GM12878 (cell line): Measurements from ENCODE around the gene KLHL2. TPM values are rescaled to one million over a fixed set of nuclear protein-coding genes. Genes with fewer than 3 reads are reported as not detected.
"Not testable (repeated sequence)": the region's sequence is repeated elsewhere in the genome, so short reads cannot be mapped to it uniquely, and the experiment has no call there.

Experiments used
- ATAC-seq: fragments of 200-7000 bp; cut with Tn5 transposase; 3 replicates; pipeline ENCODE4 v1.9.1; 2020; ENCODE audit warnings: mild to moderate bottlenecking, moderate library complexity
- BruUV-seq: library from RNA; stranded (reverse); fragments of 400-500 nt; replicated peaks from 2 replicates; lab custom pipeline; 2021; lab: Mats Ljungman, UMichigan
- CTCF ChIA-PET: fragments of 300-600 bp; sonication (Branson Sonifier 250); formaldehyde crosslinking; extraction: SDS; loops from one replicate; lab custom pipeline; 2021; ENCODE audit warnings: inconsistent platforms; lab: Yijun Ruan, JAX
- POLR2A ChIA-PET: fragments of 350-600 bp; formaldehyde crosslinking; extraction: SDS; loops from one replicate; lab custom pipeline; 2021; ENCODE audit warnings: inconsistent platforms; lab: Charles Lee
- RAD21 ChIA-PET: fragments of 300-600 bp; sonication (Branson Sonifier 250); formaldehyde crosslinking; loops from one replicate; lab custom pipeline; 2023; ENCODE audit warnings: antibody characterized with exemption; ENCODE audit not compliant: unreplicated experiment; lab: Charles Lee
- SMC1A ChIA-PET: fragments of 300-600 bp; sonication (Branson Sonifier 250); formaldehyde crosslinking; loops from one replicate; lab custom pipeline; 2023; ENCODE audit not compliant: unreplicated experiment, uncharacterized antibody; lab: Charles Lee
- DNase-seq: peaks from one replicate; pipeline ENCODE4 v3.0.0-alpha.2; 2011; ENCODE audit warnings: low read depth, low spot score
- FAIRE-seq: peaks from 3 replicates; lab custom pipeline; 2011; peaks lifted over from hg19 to GRCh38; lab: Jason Lieb, UNC
- H2AFZ ChIP-seq: 2 replicates; pipeline ENCODE4 v1.6.0; 2011; ENCODE audit warnings: low read depth, low read length, control low read depth; ENCODE audit not compliant: control insufficient read depth
- H3K27ac ChIP-seq: 2 replicates; pipeline ENCODE4 v1.5.1; 2011; ENCODE audit warnings: control low read depth; ENCODE audit not compliant: control insufficient read depth, insufficient read depth
- H3K27me3 ChIP-seq, 2 experiments: replicated peaks in 1 of 2; 2 replicates each; pipeline versions ENCODE4 v1.6.0 to v1.6.1; 2011; ENCODE audit warnings: low read length in 1 of 2; ENCODE audit not compliant: control insufficient read depth in 2 of 2, insufficient read depth in 2 of 2
- H3K36me3 ChIP-seq, 2 experiments: 2 replicates each; pipeline ENCODE4 v1.5.1; 2011; ENCODE audit warnings: low read length in 1 of 2; ENCODE audit not compliant: control insufficient read depth in 2 of 2, insufficient read depth in 2 of 2
- H3K4me1 ChIP-seq: 2 replicates; pipeline ENCODE4 v1.6.1; 2011; ENCODE audit warnings: mild to moderate bottlenecking, low read length, moderate library complexity, mixed read lengths; ENCODE audit not compliant: control insufficient read depth, insufficient read depth
- H3K4me2 ChIP-seq: 2 replicates; pipeline ENCODE4 v1.6.0; 2011; ENCODE audit warnings: control low read depth; ENCODE audit not compliant: control insufficient read depth, insufficient read depth
- H3K4me3 ChIP-seq: fragments of 200-600 bp; sonication (generic); 2 replicates; pipeline ENCODE4 v1.5.1; 2016
- H3K79me2 ChIP-seq: 2 replicates; pipeline ENCODE4 v1.6.0; 2011; ENCODE audit warnings: low read length; ENCODE audit not compliant: control insufficient read depth, insufficient read depth
- H3K9ac ChIP-seq: 2 replicates; pipeline ENCODE4 v1.8.0; 2011; ENCODE audit warnings: low read length, control low read depth, mixed read lengths; ENCODE audit not compliant: control insufficient read depth, insufficient read depth
- H3K9me3 ChIP-seq: replicated peaks from 3 replicates; pipeline ENCODE4 v1.5.1; 2011; ENCODE audit warnings: mild to moderate bottlenecking, low read length; ENCODE audit not compliant: control insufficient read depth, insufficient read depth
- H4K20me1 ChIP-seq: 2 replicates; pipeline ENCODE4 v1.6.0; 2011; ENCODE audit not compliant: control insufficient read depth, insufficient read depth
- ATF2 ChIP-seq: IDR thresholded peaks from 2 replicates; pipeline ENCODE4 v1.6.1; 2012; ENCODE audit warnings: low read length, inconsistent platforms
- EED ChIP-seq: sonication (generic); IDR thresholded peaks from 2 replicates; pipeline ENCODE4 v1.6.1; 2016; ENCODE audit warnings: antibody characterized with exemption, low read depth
- IKZF2 ChIP-seq, 2 experiments: fragments of 450-650 bp; IDR thresholded peaks; 2 replicates each; pipeline ENCODE4 v1.6.1; 2017; ENCODE audit warnings: mild to moderate bottlenecking in 2 of 2, moderate library complexity in 2 of 2
- JUNB ChIP-seq: IDR thresholded peaks from 2 replicates; pipeline ENCODE4 v1.6.1; 2016; ENCODE audit warnings: antibody characterized with exemption, mild to moderate bottlenecking
- PAX5 ChIP-seq: IDR thresholded peaks from 2 replicates; pipeline ENCODE4 v1.6.1; 2011; ENCODE audit warnings: low read depth, low read length, borderline replicate concordance
- PAX8 ChIP-seq: fragments of 450-650 bp; IDR thresholded peaks from 2 replicates; pipeline ENCODE4 v1.6.1; 2017; ENCODE audit warnings: mild to moderate bottlenecking, moderate library complexity
- RUNX3 ChIP-seq: IDR thresholded peaks from 2 replicates; pipeline ENCODE4 v1.6.1; 2012; ENCODE audit warnings: low read length, inconsistent platforms
- SMAD1 ChIP-seq: fragments of 450-650 bp; IDR thresholded peaks from 2 replicates; pipeline ENCODE4 v1.6.1; 2018; ENCODE audit warnings: mild to moderate bottlenecking, low read depth; ENCODE audit not compliant: partially characterized antibody
- WGBS: methylation state at CpG from one replicate; pipeline ENCODE4 v1.1.6; 2016; ENCODE audit warnings: low lambda C conversion rate; ENCODE audit not compliant: insufficient replicate concordance, insufficient coverage; ENCODE audit errors: missing lambda C conversion rate; 5-methylcytosine and 5-hydroxymethylcytosine counted together
- in situ Hi-C: fragments of 300-500 bp; cut with MboI; formaldehyde crosslinking; loops from 9 replicates; pipeline ENCODE4 v1.14.3; 2018; ENCODE audit warnings: mixed read lengths
- intact Hi-C: fragments of 100-400 bp; cut with micrococcal nuclease; formaldehyde crosslinking; loops from one replicate; pipeline ENCODE4 v1.14.2; 2022; ENCODE audit not compliant: unreplicated experiment
- polyA plus RNA-seq, 11 experiments: library from polyadenylated mRNA; depleted of rRNA in 4 of 11; unstranded in 6 of 11; stranded (reverse) in 5 of 11; fragments of >200 nt; fragmentation: Nextera tagmentation in 4 of 11; fragmentation: Illumina TruSeq in 1 of 11; extraction: Ambion mirVana in 4 of 11; extraction: Trizol in 1 of 11; gene quantifications; 1 replicate in 1 of 11; 2 replicates in 10 of 11; pipeline versions ENCODE4 v1.2.1 to v1.2.3, GENCODE V29; 2011 to 2016; ENCODE audit warnings: inconsistent platforms in 2 of 11, missing spikeins in 2 of 11, low read depth in 1 of 11
- total RNA-seq, 4 experiments: library from RNA; depleted of rRNA in 3 of 4; stranded (reverse); fragments of >200 nt in 3 of 4; fragmentation: Illumina TruSeq in 1 of 4; extraction: Trizol in 1 of 4; gene quantifications; 2 replicates each; pipeline versions ENCODE4 v1.2.1 to v1.2.3, GENCODE V29; 2013 to 2021

KLHL2 gene
- total and polyA plus RNA-seq, 10 of the 15 experiments (the other 5 are each of a cell fraction or from before 2014, with no cell fraction given) = 4.8 to 22.8 (median 12.9) TPM

- not testable (repeated sequence) for H3K4me3 ChIP-seq
Measured at GRCh38 chr4:165255439-165255838, 48.1 kb downstream of the KLHL2 start.

GRCh38 chr4:165256074-165256659 is 48.8 kb downstream of the KLHL2 start:
- ChIA-PET SMC1A (interaction anchor here (1.2 to 1.7 kb wide), 3 partner anchors 21 to 75 kb away, joined by 3 to 7 read pairs (median 3); no protein-coding TSS in a partner anchor), CTCF (interaction anchor here (0.6 kb wide), 1 partner anchor 75 kb away, joined by 3 read pairs; no protein-coding TSS in a partner anchor), POLR2A (interaction anchor here (0.6 to 1.1 kb wide), 3 partner anchors 16 to 73 kb away, joined by 3 to 5 read pairs (median 5); no protein-coding TSS in a partner anchor)
- H3K4me1 ChIP-seq, H3K4me2 ChIP-seq, H3K4me3 ChIP-seq, H3K9me3 ChIP-seq, intact Hi-C loops, in situ Hi-C loops, FAIRE-seq, BruUV-seq, H3K27me3 ChIP-seq, H3K27ac ChIP-seq, H4K20me1 ChIP-seq, DNase-seq, H2AFZ ChIP-seq, H3K9ac ChIP-seq, RAD21 ChIA-PET, H3K79me2 ChIP-seq, H3K36me3 ChIP-seq: not testable (repeated sequence)
- whole genome bisulfite sequencing = 76% methylated on average over 7 of the region's 7 CpGs
- peak; percentile 9; the same call in 1 of the 3 replicates for ATAC-seq

More at GRCh38 chr4:165255439-165255838, 48.1 kb downstream of the KLHL2 start:
- FAIRE-seq (peak; percentile 23), DNase-seq (peak; percentile 58), ATAC-seq (peak; percentile 99)
- H3K27me3 ChIP-seq, H2AFZ ChIP-seq, H3K79me2 ChIP-seq, H3K4me2 ChIP-seq, H4K20me1 ChIP-seq, POLR2A ChIA-PET, H3K27ac ChIP-seq, H3K9ac ChIP-seq, H3K36me3 ChIP-seq, BruUV-seq, H3K4me1 ChIP-seq, in situ Hi-C loops, RAD21 ChIA-PET, H3K9me3 ChIP-seq, intact Hi-C loops: not testable (repeated sequence)
- ChIA-PET CTCF (interaction anchor here (0.6 kb wide), 2 partner anchors 75 to 152 kb away, joined by 3 to 4 read pairs; no protein-coding TSS in a partner anchor), SMC1A (interaction anchor here (0.6 to 1.5 kb wide), 3 partner anchors 21 to 77 kb away, joined by 3 read pairs; no protein-coding TSS in a partner anchor)
- WGBS = 0% methylated on average over 3 of the region's 4 CpGs
- peak; percentile 39; the same call in 1 of the 2 replicates for TF ChIP-seq JUNB
- peak; percentile 86; the same call in 1 of the 2 replicates for TF ChIP-seq PAX8
- TF ChIP-seq PAX5 = peak; percentile 96
- peak; percentile 87 for TF ChIP-seq SMAD1
- TF ChIP-seq IKZF2 (IDR thresholded peaks at IDR 0.05) = peak; percentile 44 to 68; a peak in 3 of 4 replicates
- TF ChIP-seq RUNX3 = peak; percentile 73
- TF ChIP-seq ATF2 = 0 out of 2 replicates have a peak, but pooled peaks have one; percentile 17
- TF ChIP-seq EED = peak; percentile 59; the same call in 1 of the 2 replicates
